Ishikawa (cell line): Measurements from ENCODE around the gene MYH9.

Experiments
- CREB1 ChIP-seq: IDR thresholded peaks from 2 replicates; pipeline ENCODE4 v1.6.1; 2012; ENCODE audit warnings: low read depth
- EP300 ChIP-seq: IDR thresholded peaks from 2 replicates; pipeline ENCODE4 v1.6.1; 2012; ENCODE audit warnings: borderline replicate concordance
- FOXM1 ChIP-seq: IDR thresholded peaks from 2 replicates; pipeline ENCODE4 v1.6.1; 2012; ENCODE audit warnings: low read depth, borderline replicate concordance
- NFIC ChIP-seq: IDR thresholded peaks from 2 replicates; pipeline ENCODE4 v1.6.1; 2012
- RAD21 ChIP-seq: IDR thresholded peaks from 2 replicates; pipeline ENCODE4 v1.6.1; 2012; ENCODE audit warnings: low read depth
- TAF1 ChIP-seq: IDR thresholded peaks from 2 replicates; pipeline ENCODE4 v1.6.1; 2012; ENCODE audit warnings: low read depth, mild to moderate bottlenecking

- no peak for TF ChIP-seq FOXM1
- TF ChIP-seq NFIC, result no peak
- TF ChIP-seq EP300, result no peak
- no peak for TF ChIP-seq TAF1
- no peak for TF ChIP-seq CREB1
- TF ChIP-seq RAD21, result no peak
Observed at GRCh38 chr22:36360011-36360410, 27.8 kb downstream of the MYH9 start.
